CD4-positive, alpha-beta memory T cell (primary cell): Measurements from ENCODE around the gene INPP4B. TPM values are rescaled to one million over a fixed set of nuclear protein-coding genes. Genes with fewer than 3 reads are reported as not detected.

Source experiments
- CTCF ChIA-PET: fragments of 350-600 bp; sonication (Branson Sonifier 250); formaldehyde crosslinking; loops from one replicate; lab custom pipeline; 2021; ENCODE audit warnings: inconsistent platforms; ENCODE audit not compliant: partially characterized antibody; lab: Charles Lee
- POLR2A ChIA-PET: fragments of 350-600 bp; sonication (Branson Sonifier 250); formaldehyde crosslinking; loops from one replicate; lab custom pipeline; 2021; ENCODE audit not compliant: partially characterized antibody; lab: Charles Lee
- DNase-seq, 5 donors: peaks; one replicate each; pipeline versions ENCODE4 v3.0.0 to v3.0.0-alpha.2; 2020 to 2022; ENCODE audit warnings: mixed read lengths in 1 of 5
- H3K27ac ChIP-seq: one replicate; pipeline ENCODE4 v1.7.0; 2013; ENCODE audit warnings: low read depth, low read length
- H3K27me3 ChIP-seq: 2 replicates; pipeline ENCODE4 v1.7.0; 2013; ENCODE audit warnings: mild to moderate bottlenecking, low read length, moderate library complexity; ENCODE audit not compliant: insufficient read depth
- H3K36me3 ChIP-seq: 2 replicates; pipeline ENCODE4 v1.7.0; 2013; ENCODE audit warnings: mild to moderate bottlenecking, low read length, moderate library complexity; ENCODE audit not compliant: insufficient read depth
- H3K4me1 ChIP-seq: 2 replicates; pipeline ENCODE4 v1.7.0; 2013; ENCODE audit warnings: mild to moderate bottlenecking, low read length, moderate library complexity; ENCODE audit not compliant: insufficient read depth
- H3K4me3 ChIP-seq, 2 donors: one replicate each; pipeline ENCODE4 v1.7.0; 2013; ENCODE audit warnings: low read length in 2 of 2, mild to moderate bottlenecking in 1 of 2
- H3K9me3 ChIP-seq, 2 donors: one replicate each; pipeline ENCODE4 v1.7.0; 2013; ENCODE audit warnings: low read length in 2 of 2, control low read depth in 1 of 2; ENCODE audit not compliant: control insufficient read depth in 1 of 2
- H3K27ac Mint-ChIP-seq, 7 donors: one replicate each; pipeline ENCODE4 v1.8.0; 2020 to 2021; ENCODE audit warnings: mixed read lengths in 7 of 7, mild to moderate bottlenecking in 6 of 7, inconsistent platforms in 3 of 7, moderate library complexity in 3 of 7
- H3K27me3 Mint-ChIP-seq, 2 donors: one replicate each; pipeline ENCODE4 v1.8.0; 2020 to 2021; ENCODE audit warnings: mixed read lengths in 2 of 2
- H3K36me3 Mint-ChIP-seq, 2 donors: one replicate each; pipeline ENCODE4 v1.8.0; 2020 to 2021; ENCODE audit warnings: mixed read lengths in 2 of 2, inconsistent platforms in 1 of 2, mild to moderate bottlenecking in 1 of 2
- H3K4me1 Mint-ChIP-seq, 4 donors: one replicate each; pipeline ENCODE4 v1.8.0; 2020 to 2021; ENCODE audit warnings: mixed read lengths in 4 of 4, mild to moderate bottlenecking in 1 of 4
- H3K4me3 Mint-ChIP-seq, 8 donors: one replicate each; pipeline ENCODE4 v1.8.0; 2020 to 2021; ENCODE audit warnings: mixed read lengths in 8 of 8, mild to moderate bottlenecking in 7 of 8, moderate library complexity in 6 of 8, inconsistent platforms in 3 of 8
- H3K9me3 Mint-ChIP-seq, 8 donors: one replicate each; pipeline ENCODE4 v1.8.0; 2020 to 2021; ENCODE audit warnings: mixed read lengths in 8 of 8, mild to moderate bottlenecking in 5 of 8, inconsistent platforms in 3 of 8, moderate library complexity in 1 of 8
- intact Hi-C: fragments of 100-400 bp; cut with micrococcal nuclease; formaldehyde crosslinking; loops from one replicate; pipeline ENCODE4 v1.15.1; 2023
- polyA plus RNA-seq, 2 donors: library from polyadenylated mRNA; unstranded; fragments of 300-500 nt; fragmentation: Illumina TruSeq; gene quantifications; one replicate each; pipeline ENCODE4 v1.2.3, GENCODE V29; 2021
- total RNA-seq, 2 experiments: library from RNA; stranded (reverse); gene quantifications; one replicate each; pipeline ENCODE4 v1.2.3, GENCODE V29; 2021

INPP4B gene
- total and polyA plus RNA-seq, 4 experiments from 2014 or later = 76.7 to 112 (median 80.8) TPM

DNA sequence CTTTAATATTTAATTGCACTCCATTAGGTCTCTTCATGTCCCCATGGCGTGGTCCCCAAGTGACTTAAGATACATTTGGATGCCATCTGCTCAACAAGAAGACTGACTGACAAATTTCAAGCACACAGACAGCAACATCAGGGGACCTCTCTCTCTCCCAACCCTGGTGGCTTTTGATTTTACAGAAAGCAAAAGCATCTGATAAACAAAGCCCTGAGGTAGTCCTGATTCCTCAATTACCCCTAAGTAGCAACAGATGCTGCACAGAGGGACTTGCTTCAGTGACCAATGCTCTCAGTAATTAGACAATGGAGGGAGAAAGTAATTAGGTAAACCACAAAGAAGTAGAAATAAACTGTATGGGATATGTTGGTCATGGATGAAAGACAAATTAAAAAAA lies 426.4 kb downstream of the INPP4B start:
- DNase-seq = no peak
- no peak overlapping the region for H3K27ac Mint-ChIP-seq
- H3K27me3 Mint-ChIP-seq = no peaks in the 10 kb centered on the region
- Histone ChIP-seq H3K27ac (no peak overlapping the region), H3K36me3 (no peaks in the 10 kb centered on the region), H3K4me3 (no peak overlapping the region), H3K27me3 (no peaks in the 10 kb centered on the region), H3K4me1 (peaks cover 24% of the 10 kb centered on the region), H3K9me3 (no peaks in the 10 kb centered on the region)
- intact Hi-C loops = no loop called here
- peaks cover 20 to 32% (median 23%) of the 10 kb centered on the region in 4 donors for H3K4me1 Mint-ChIP-seq
- CTCF ChIA-PET = interaction anchor here (1.6 kb wide), 1 partner anchor 64 kb away, joined by 3 read pairs; no protein-coding TSS in a partner anchor
- H3K9me3 Mint-ChIP-seq = no peaks in the 10 kb centered on the region
- POLR2A ChIA-PET = interaction anchor here (1.3 to 1.4 kb wide), 2 partner anchors 10 to 14 kb away, joined by 3 to 8 read pairs; no protein-coding TSS in a partner anchor
- no peak overlapping the region for H3K4me3 Mint-ChIP-seq
- H3K36me3 Mint-ChIP-seq = no peaks in the 10 kb centered on the region

DNA sequence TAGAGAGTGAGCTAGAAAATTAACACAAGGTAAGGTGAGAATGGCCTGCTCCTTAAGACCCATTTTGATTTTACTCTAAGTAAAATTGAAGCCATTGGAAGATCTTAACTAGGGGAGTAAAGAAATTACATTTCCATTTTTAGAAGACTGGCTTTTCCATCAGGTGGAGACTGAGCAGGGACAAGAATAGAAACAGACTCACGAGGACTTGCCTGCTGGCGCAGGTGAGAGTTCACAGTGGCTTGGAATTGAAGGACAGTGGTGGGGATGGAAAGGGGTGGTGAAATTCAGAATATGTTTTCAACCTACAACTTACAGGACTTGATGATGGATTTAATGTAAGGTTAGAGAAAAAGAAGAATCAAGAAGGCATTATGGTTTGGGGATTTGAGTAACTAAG lies 427.4 kb downstream of the INPP4B start:
- Histone ChIP-seq H3K4me1 (peaks cover 30% of the 10 kb centered on the region), H3K4me3 (no peak overlapping the region), H3K27me3 (no peaks in the 10 kb centered on the region), H3K9me3 (no peaks in the 10 kb centered on the region), H3K27ac (no peak overlapping the region), H3K36me3 (no peaks in the 10 kb centered on the region)
- intact Hi-C loops = no loop called here
- POLR2A ChIA-PET = interaction anchor here (1.4 to 3.4 kb wide), 3 partner anchors 9 to 64 kb away, joined by 3 to 105 read pairs (median 45); no protein-coding TSS in a partner anchor
- Mint-ChIP-seq H3K4me1 (peaks cover 23 to 37% (median 27%) of the 10 kb centered on the region in 4 donors), H3K27ac (peak overlapping the region in 4 of 7 donors; percentile 0 to 83 (median 14)), H3K27me3 (no peaks in the 10 kb centered on the region), H3K36me3 (no peaks in the 10 kb centered on the region), H3K9me3 (no peaks in the 10 kb centered on the region), H3K4me3 (no peak overlapping the region)
- CTCF ChIA-PET = interaction anchor here (1.6 kb wide), 1 partner anchor 63 kb away, joined by 3 read pairs; no protein-coding TSS in a partner anchor
- DNase-seq = no peak

DNA sequence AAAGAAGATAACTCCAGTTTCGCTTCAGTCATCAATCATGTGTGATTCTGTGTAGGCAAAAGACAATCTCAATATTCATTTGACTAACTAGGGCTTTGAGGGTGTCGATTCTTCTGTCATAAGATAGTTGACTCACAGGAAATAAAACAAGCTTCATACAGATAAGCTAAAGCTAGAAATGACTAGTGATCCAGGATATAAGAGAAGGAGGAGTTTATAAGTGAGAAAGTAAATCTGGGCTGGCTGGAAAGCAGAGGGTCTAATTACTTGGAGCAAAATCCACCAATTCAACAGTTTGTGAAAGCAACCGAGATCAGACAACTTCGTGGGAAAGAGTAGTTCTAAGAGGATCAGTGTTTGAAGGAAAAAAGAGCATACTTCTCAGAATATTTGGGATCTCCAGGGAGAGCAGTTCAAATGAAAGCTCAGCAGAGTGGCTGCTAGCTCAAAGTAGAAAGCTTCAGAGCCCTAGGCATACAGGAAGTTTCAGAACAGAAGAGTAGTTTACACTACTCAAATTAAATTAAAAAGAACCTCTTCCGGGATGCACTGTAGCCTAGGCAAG lies 429.3 kb downstream of the INPP4B start:
- intact Hi-C loops = loop anchor here (1.0 to 2.0 kb wide), 3 partner anchors 11 to 63 kb away; no protein-coding TSS in a partner anchor
- H3K4me3 Mint-ChIP-seq = peak overlapping the region; percentile 71 to 90 (median 84)
- DNase-seq = peak; percentile 39 to 62 (median 48)
- peaks cover 29 to 48% (median 33%) of the 10 kb centered on the region in 4 donors for H3K4me1 Mint-ChIP-seq
- ChIA-PET CTCF (interaction anchor here (0.9 to 2.2 kb wide), 15 partner anchors 10 to 303 kb away, joined by 3 to 21 read pairs (median 4); no protein-coding TSS in a partner anchor), POLR2A (interaction anchor here (0.6 to 3.4 kb wide), 21 partner anchors 12 to 287 kb away, joined by 3 to 105 read pairs (median 5); no protein-coding TSS in a partner anchor)
- H3K36me3 ChIP-seq = no peaks in the 10 kb centered on the region
- no peaks in the 10 kb centered on the region for H3K9me3 Mint-ChIP-seq
- no peaks in the 10 kb centered on the region for H3K9me3 ChIP-seq
- H3K27me3 ChIP-seq = no peaks in the 10 kb centered on the region
- H3K27ac Mint-ChIP-seq = peak overlapping the region; percentile 77 to 95 (median 92)
- no peaks in the 10 kb centered on the region for H3K36me3 Mint-ChIP-seq
- H3K27ac ChIP-seq = peak overlapping the region; percentile 70
- H3K4me3 ChIP-seq = peak overlapping the region; percentile 11 to 33
- peaks cover 42% of the 10 kb centered on the region for H3K4me1 ChIP-seq
- H3K27me3 Mint-ChIP-seq = no peaks in the 10 kb centered on the region

DNA sequence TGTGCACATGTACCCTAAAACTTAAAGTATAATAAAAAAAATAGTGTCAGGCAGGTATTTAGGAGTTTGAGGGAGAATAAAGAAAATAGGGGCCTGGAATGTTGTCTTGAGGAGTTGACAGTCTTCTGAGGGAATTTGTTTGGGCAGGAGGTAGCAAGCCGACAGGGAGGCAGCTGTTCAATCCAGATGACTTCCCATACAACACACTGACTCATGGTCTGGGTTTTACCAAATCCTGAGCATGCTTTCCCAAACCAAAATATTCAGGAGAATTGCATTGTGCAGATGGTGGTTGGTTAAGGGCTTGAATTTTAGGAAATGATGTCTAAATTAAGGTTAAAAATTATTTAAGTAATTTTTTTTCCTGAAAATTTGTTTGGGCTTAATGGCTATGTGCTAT lies 430.0 kb downstream of the INPP4B start:
- Histone ChIP-seq H3K4me3 (no peak overlapping the region), H3K27ac (peak overlapping the region; percentile 70), H3K9me3 (no peaks in the 10 kb centered on the region), H3K4me1 (peaks cover 43% of the 10 kb centered on the region), H3K36me3 (no peaks in the 10 kb centered on the region), H3K27me3 (no peaks in the 10 kb centered on the region)
- POLR2A ChIA-PET = interaction anchor here (0.6 to 3.4 kb wide), 14 partner anchors 12 to 286 kb away, joined by 3 to 105 read pairs (median 6); no protein-coding TSS in a partner anchor
- Mint-ChIP-seq H3K4me1 (peaks cover 32 to 52% (median 36%) of the 10 kb centered on the region in 4 donors), H3K27ac (peak overlapping the region; percentile 77 to 95 (median 92)), H3K36me3 (no peaks in the 10 kb centered on the region), H3K4me3 (peak overlapping the region in 6 of 8 donors; percentile 10 to 90 (median 79)), H3K27me3 (no peaks in the 10 kb centered on the region), H3K9me3 (no peaks in the 10 kb centered on the region)
- CTCF ChIA-PET = interaction anchor here (1.0 to 2.2 kb wide), 10 partner anchors 9 to 151 kb away, joined by 3 to 21 read pairs (median 6); no protein-coding TSS in a partner anchor
- intact Hi-C loops = loop anchor here (1.0 to 2.0 kb wide), 3 partner anchors 11 to 63 kb away; no protein-coding TSS in a partner anchor
- DNase-seq = no peak

DNA sequence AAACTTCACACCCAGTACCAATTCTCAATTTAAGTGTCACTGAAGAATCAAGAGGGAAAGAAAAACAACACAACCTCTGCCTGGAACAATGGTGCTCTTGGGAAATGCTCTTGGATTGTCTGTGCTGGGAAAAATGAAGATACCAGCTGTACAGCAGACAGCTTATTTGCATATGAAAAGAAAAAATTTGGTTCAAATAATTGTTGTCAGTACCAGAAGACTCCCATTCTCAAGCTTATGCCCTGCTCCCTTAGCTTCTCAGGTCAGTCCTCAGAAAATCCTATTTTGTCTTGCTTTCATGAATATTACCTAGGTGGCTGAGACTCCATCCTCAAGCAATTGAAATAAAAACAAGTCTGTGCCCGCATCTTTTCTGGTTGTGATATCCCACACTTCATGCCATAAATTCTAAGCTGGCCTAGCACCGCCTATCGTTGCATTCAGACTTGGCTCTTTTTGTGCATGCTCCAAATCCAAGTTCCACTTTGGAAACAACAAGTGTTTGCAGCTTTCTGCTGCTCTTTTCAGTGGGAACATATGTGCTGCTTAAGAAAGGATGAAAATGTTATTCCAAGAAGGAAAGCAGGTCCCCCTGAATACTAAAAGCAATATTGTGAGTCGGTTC lies 431.6 kb downstream of the INPP4B start:
- Mint-ChIP-seq H3K36me3 (no peaks in the 10 kb centered on the region), H3K4me3 (peak overlapping the region in 1 of 8 donors; percentile 52), H3K9me3 (no peaks in the 10 kb centered on the region), H3K4me1 (peaks cover 35 to 64% (median 42%) of the 10 kb centered on the region in 4 donors), H3K27me3 (no peaks in the 10 kb centered on the region), H3K27ac (peak overlapping the region in 4 of 7 donors; percentile 23 to 92 (median 60))
- intact Hi-C loops = no loop called here
- Histone ChIP-seq H3K27ac (no peak overlapping the region), H3K4me3 (no peak overlapping the region), H3K4me1 (peaks cover 47% of the 10 kb centered on the region), H3K27me3 (no peaks in the 10 kb centered on the region), H3K36me3 (no peaks in the 10 kb centered on the region), H3K9me3 (no peaks in the 10 kb centered on the region)
- POLR2A ChIA-PET = interaction anchor here (0.7 to 2.9 kb wide), 9 partner anchors 9 to 289 kb away, joined by 3 to 15 read pairs (median 4); no protein-coding TSS in a partner anchor
- no peak for DNase-seq
- CTCF ChIA-PET = interaction anchor here (0.7 to 1.8 kb wide), 6 partner anchors 9 to 131 kb away, joined by 3 to 6 read pairs (median 4); no protein-coding TSS in a partner anchor

DNA sequence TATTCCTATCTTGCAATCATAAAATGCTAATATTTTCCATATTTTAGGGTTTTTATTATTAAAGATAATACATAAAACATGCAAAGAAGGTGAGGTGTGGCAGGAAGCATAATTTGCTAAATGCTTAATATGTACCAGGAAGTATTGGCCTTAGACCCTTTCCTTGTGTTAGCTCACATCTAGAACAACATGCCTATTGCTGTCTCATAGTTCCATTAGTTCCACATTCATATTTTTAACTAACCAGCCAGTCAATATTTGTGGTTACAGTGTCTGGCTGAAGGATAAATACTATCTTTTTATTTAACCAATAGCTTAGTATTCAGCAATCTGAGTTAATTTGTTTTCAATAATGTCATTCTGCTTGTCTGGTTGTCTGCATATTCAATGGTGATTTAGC lies 432.6 kb downstream of the INPP4B start:
- Histone ChIP-seq H3K9me3 (no peaks in the 10 kb centered on the region), H3K27ac (no peak overlapping the region), H3K27me3 (no peaks in the 10 kb centered on the region), H3K4me1 (peaks cover 53% of the 10 kb centered on the region), H3K36me3 (no peaks in the 10 kb centered on the region), H3K4me3 (no peak overlapping the region)
- peaks cover 38 to 68% (median 44%) of the 10 kb centered on the region in 4 donors for H3K4me1 Mint-ChIP-seq
- CTCF ChIA-PET = interaction anchor here (1.0 to 1.8 kb wide), 5 partner anchors 11 to 130 kb away, joined by 3 to 6 read pairs (median 5); no protein-coding TSS in a partner anchor
- no peak overlapping the region for H3K4me3 Mint-ChIP-seq
- intact Hi-C loops = no loop called here
- DNase-seq = no peak
- peak overlapping the region in 1 of 7 donors; percentile 64 for H3K27ac Mint-ChIP-seq
- H3K27me3 Mint-ChIP-seq = no peaks in the 10 kb centered on the region
- POLR2A ChIA-PET = interaction anchor here (1.0 to 2.9 kb wide), 8 partner anchors 8 to 290 kb away, joined by 3 to 15 read pairs (median 4); no protein-coding TSS in a partner anchor
- H3K9me3 Mint-ChIP-seq = no peaks in the 10 kb centered on the region
- H3K36me3 Mint-ChIP-seq = no peaks in the 10 kb centered on the region
